DMS 273 treated with DMSO at 0.1 percent for 48 hours (cell line): ENCODE measurements around the gene ZNF292.
"Not testable (repeated sequence)": the region's sequence is repeated elsewhere in the genome, so short reads cannot be mapped to it uniquely, and the experiment has no call there.

Experiments
- DNase-seq: peaks from one replicate; lab custom pipeline; 2025; lab: John Stamatoyannopoulos, UW

Gene ZNF292

GRCh38 chr6:87154993-87155841, at the start of gene ZNF292:
Gene ZNF292, plus strand, starts transcription at chr6:87155565. Its CDS starts 27 bp downstream, at chr6:87155592.
- DNase-seq: peak; percentile 94

GRCh38 chr6:87105823-87106222, 49.5 kb upstream of the ZNF292 start:
- DNase-seq: no peak

- no peak for DNase-seq
Measured at GRCh38 chr6:87110636-87111035, 44.7 kb upstream of the ZNF292 start.

- no peak for DNase-seq
Measured at GRCh38 chr6:87115402-87116135, 39.8 kb upstream of the ZNF292 start.

- DNase-seq: no peak
Measured at GRCh38 chr6:87116922-87117321, 38.4 kb upstream of the ZNF292 start.

- no peak for DNase-seq
Measured at GRCh38 chr6:87118054-87118453, 37.3 kb upstream of the ZNF292 start.

- no peak for DNase-seq
Measured at GRCh38 chr6:87122477-87122876, 32.9 kb upstream of the ZNF292 start.

- DNase-seq: no peak
Measured at GRCh38 chr6:87124074-87124473, 31.3 kb upstream of the ZNF292 start.

- no peak for DNase-seq
Measured at GRCh38 chr6:87126501-87126900, 28.9 kb upstream of the ZNF292 start.

- no peak for DNase-seq
Measured at GRCh38 chr6:87127737-87128136, 27.6 kb upstream of the ZNF292 start.

GRCh38 chr6:87136963-87137362, 18.4 kb upstream of the ZNF292 start:
- no peak for DNase-seq

- DNase-seq: no peak
Measured at GRCh38 chr6:87139236-87139635, 16.1 kb upstream of the ZNF292 start.

- not testable (repeated sequence) for DNase-seq
Measured at GRCh38 chr6:87139927-87140326, 15.4 kb upstream of the ZNF292 start.

- DNase-seq: no peak
Measured at GRCh38 chr6:87146363-87146762, 9.0 kb upstream of the ZNF292 start.

- no peak for DNase-seq
Measured at GRCh38 chr6:87150406-87150805, 5.0 kb upstream of the ZNF292 start.

GRCh38 chr6:87151471-87151780, 3.9 kb upstream of the ZNF292 start:
- no peak for DNase-seq

- peak; percentile 34 for DNase-seq
Measured at GRCh38 chr6:87151781-87152525, 3.4 kb upstream of the ZNF292 start.

- no peak for DNase-seq
Measured at GRCh38 chr6:87152526-87152955, 2.8 kb upstream of the ZNF292 start.

GRCh38 chr6:87154641-87154992, 748 bp upstream of the ZNF292 start:
- DNase-seq: no peak

- no peak for DNase-seq
Measured at GRCh38 chr6:87155842-87156815, 764 bp downstream of the ZNF292 start.

- DNase-seq: not testable (repeated sequence)
Measured at GRCh38 chr6:87157596-87157995, 2.2 kb downstream of the ZNF292 start.

- no peak for DNase-seq
Measured at GRCh38 chr6:87161299-87161698, 5.9 kb downstream of the ZNF292 start.
